Stimulated activated CD4-positive, alpha-beta T cell treated with anti-CD3 and anti-CD28 coated beads, TNF-alpha, amount 100 ng/mL, for 48 hours (primary cell): ENCODE results near the gene KATNB1.
"Not testable (repeated sequence)": the region's sequence is repeated elsewhere in the genome, so short reads cannot be mapped to it uniquely, and the experiment has no call there.

ENCODE experiments used
- DNase-seq, 3 donors: peaks; one replicate each; pipeline ENCODE4 v3.0.0-alpha.2; 2020; ENCODE audit warnings: low read depth in 3 of 3

KATNB1 gene

GRCh38 chr16:57700781-57701551 lies 34.6 kb upstream of the KATNB1 start:
- no peak for DNase-seq

DNA sequence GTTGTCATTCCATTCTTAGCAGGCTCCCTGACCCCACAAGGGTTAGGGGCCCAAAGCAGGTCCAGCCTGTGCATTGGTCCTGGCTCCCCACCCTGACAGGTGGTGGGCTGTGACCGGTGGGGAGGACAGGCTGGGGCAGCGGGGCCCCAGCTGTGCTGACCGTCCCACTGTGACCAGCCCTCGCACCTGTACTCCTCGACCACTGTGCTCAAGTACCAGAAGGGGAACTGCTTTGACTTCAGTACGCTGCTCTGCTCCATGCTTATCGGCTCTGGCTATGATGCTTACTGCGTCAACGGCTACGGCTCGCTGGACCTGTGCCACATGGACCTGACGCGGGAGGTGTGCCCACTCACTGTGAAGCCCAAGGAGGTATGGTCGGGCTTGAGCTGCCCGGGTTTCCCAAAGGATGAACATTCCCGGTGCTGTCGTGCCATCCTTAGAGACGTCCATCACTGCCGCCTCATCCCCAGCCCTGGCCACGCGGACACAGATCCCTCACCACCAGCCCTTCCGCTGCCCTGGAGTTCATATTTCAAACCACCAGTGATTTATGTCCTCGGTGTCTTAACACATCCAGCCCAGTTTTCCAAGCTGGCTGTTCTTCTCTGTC lies 33.7 kb upstream of the KATNB1 start:
- DNase-seq, result no peak

DNA sequence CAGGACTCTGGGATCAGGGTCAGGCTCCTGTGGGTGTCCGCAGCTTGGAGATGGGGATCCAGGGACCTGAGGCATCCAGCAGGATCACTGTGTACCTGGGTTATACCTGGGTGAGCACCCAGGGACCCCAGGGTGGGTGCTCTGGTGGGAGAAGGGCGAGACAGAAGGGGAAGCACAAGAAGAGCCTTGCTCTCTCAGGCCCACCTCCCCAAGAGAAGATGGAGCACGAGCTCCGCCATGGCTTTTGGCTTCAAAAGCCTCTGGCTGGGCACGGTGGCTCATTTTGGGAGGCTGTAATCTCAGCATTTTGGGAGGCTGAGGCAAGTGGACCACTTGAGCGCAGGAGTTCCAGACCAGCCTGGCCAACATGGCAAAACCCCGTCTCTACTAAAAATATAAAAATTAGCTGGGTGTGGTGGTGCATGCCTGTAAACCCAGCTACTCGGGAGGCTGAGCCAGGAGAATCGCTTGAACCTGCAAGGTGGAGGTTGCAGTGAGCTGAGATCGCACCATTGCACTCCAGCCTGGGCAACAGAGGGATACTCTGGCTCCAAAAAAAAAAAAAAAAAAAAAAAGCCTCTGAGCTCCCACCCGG lies 32.1 kb upstream of the KATNB1 start:
- no peak for DNase-seq

- no peak for DNase-seq
Observed at GRCh38 chr16:57704011-57704904, 31.3 kb upstream of the KATNB1 start.

- DNase-seq, result no peak
Observed at GRCh38 chr16:57704905-57705852, 30.4 kb upstream of the KATNB1 start.

GRCh38 chr16:57706717-57707116 lies 28.9 kb upstream of the KATNB1 start:
- no peak for DNase-seq

- DNase-seq, result no peak
Observed at GRCh38 chr16:57707331-57707730, 28.2 kb upstream of the KATNB1 start.

GRCh38 chr16:57708168-57708567 lies 27.4 kb upstream of the KATNB1 start:
- DNase-seq, result no peak

DNA sequence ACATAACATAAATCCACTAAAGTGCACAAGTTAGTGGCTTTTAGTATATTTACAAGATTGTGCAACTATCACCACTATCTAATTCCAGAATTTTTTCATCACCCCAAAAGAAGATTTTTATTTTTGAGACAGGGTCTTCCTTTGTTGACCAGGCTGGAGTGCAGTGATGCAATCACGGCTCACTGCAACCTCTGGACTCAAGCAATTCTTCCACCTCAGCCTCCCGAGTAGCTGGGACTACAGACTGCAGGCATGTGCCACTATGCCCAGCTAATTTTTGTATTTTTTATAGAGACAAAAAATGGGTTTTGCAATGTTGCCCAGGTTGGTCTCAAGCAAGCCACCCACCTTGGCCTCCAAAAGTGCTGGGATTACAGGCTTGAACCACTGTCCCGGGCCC lies 25.9 kb upstream of the KATNB1 start:
- DNase-seq, result no peak

DNA sequence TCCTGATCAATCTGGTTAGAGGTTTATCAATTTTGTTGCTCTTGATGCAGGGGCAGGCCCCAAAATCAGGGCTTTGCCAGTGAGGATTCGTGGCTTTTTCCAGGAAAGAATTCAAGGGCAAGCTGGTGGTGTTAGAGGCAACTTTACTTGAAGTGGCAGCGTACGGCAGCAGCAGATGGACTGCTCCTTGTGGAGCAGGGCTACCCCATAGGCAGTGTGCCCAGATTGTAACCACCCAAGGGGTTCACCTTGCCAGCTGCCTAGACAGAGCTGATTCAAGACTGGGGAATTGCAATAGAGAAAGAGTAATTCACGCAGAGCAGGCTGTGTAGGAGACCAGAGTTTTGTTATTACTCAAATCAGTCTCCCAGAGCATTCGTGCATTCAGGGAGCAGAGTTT lies 24.2 kb upstream of the KATNB1 start:
- DNase-seq, result no peak

DNA sequence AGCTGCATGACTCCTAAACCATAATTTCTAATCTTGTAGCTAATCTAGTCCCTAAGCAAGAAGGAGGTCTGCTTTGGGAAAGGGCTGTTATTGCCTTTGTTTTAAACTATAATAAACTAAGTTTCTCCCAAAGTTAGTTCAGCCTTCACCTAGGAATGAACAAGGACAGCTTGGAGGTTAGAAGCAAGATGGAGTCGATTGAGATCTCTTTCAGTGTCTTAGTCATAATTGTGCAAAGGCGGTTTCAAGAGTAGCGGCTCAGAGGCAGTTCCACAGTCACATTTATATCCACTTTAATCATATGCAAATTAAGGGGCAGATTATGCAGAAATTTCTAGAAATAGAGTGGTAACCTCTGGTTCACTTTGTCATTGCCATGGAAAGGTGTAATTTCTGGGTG lies 23.6 kb upstream of the KATNB1 start:
- no peak for DNase-seq

GRCh38 chr16:57712569-57712968 lies 23.0 kb upstream of the KATNB1 start:
- DNase-seq, result not testable (repeated sequence)

- no peak for DNase-seq
Observed at GRCh38 chr16:57713596-57713995, 22.0 kb upstream of the KATNB1 start.

DNA sequence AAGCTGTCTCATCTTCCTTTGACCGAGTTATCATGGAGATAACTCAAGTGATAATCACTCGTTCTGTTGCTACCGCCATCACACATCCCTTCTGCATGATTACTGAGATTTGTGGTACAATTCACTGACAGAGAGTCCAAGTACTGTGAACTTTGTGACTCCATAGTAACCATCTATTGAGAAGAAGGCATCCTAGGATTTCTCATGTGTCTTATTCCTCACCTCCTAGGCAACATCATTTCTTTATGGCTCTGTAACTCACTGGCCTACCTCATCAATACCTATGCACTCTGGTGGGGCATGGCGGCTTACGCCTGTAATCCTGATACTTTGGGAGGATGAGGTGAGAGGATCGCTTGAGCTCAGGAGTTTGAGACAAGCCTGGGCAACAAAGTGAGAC lies 21.5 kb upstream of the KATNB1 start:
- no peak for DNase-seq

DNA sequence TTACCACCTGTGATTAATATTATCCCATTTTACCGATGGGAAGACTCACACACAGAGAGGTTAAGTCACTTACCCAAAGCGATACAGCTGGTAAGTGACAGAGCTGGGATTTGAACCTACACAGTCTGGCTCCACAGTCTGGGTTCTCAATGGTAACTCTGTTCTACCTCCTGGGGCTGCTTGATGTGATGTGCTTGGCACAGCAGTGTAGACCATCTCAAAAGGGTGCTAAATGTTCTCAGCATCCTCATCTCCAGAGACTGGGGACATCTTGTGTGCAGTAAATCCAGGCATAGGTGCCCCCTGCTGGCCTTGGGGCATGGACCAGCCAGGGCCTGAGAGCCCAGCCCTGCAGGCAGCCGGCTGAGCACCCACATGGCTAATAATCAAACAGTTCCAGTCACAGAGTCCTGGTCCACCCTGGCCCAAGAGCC lies 15.4 kb upstream of the KATNB1 start:
- peak in 1 of 3 donors; percentile 28 for DNase-seq

DNA sequence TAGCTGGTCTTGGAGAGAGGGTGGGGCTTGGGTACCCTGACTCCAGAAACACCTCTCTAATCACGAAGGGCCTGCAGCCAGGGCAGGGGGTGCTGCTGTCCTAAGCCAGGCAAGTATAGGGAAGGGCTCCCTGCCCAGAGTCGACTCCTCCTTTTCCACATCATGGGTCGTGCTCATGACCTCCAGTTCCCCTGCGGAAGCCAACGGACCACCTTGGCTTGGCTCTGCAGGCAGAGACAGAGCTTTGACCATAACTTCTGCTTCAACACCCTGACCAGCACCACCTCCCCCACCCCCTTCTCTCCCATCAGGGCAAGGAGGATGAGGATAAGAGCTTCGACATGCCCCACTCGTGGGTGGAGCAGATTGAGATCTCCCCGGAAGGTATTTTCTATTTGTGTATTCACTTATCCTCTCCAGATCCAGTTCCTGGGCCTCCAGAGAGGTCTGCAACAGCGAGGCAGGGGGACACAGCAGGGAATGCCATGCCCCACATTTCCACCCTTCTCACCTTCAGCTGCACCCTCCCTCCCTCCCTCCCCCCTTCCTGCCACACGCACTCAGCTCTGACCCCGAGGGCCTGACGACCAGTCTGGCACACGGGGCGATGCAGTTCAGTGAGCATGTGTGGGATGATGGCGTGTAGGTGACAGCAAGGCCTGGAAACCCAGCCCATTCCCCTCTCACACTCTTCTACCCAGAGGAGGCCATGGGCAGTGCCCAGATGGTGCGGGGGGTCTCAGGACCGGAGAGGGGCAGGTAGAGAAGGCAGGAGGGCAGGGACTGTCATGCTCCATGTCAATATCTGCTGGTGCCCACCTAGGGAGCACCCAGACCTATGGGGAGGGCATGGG lies 14.0 kb upstream of the KATNB1 start:
- DNase-seq, result no peak

DNA sequence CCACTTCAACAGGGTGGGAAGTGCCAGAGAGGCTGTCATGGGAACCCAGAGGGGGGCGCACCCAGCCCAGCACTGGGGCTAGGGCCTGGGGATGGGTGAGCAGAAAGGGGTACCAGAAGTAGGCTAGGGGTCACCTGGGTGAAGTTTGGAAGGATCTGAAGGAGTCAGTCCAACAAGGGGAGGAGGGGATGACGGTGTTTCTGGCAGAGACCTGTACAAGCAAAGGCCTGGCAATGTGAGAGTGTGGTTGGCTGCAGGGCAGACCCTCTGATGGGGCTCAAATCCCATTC lies 13.4 kb upstream of the KATNB1 start:
- no peak for DNase-seq

GRCh38 chr16:57722651-57723050 lies 12.9 kb upstream of the KATNB1 start:
- no peak for DNase-seq

GRCh38 chr16:57723170-57723569 lies 12.4 kb upstream of the KATNB1 start:
- no peak for DNase-seq

DNA sequence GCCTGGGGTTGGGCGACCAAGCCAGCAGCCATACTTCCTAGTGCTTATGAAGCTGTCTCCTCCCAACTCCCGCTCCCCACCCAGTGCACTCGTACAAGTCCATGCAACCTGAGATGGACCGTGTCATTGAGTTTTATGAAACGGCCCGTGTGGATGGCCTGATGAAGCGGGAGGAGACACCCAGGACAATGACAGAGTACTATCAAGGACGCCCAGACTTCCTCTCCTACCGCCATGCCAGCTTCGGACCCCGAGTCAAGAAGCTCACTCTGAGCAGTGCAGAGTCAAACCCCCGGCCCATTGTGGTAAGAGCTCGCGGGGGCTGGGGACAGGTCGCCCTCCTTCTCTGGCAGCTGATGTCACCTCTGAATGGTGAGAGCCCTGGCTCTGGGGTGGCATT lies 11.0 kb upstream of the KATNB1 start:
- no peak for DNase-seq
